ENCODE results near the gene GAS7.

Gene GAS7

GRCh38 chr17:9977180-9977575, 221.2 kb downstream of the GAS7 start:
- H3K9me3 ChIP-seq (ENCODE audit: control insufficient read depth, low read length), result no peaks in the 10 kb centered on the region
- H3K27ac ChIP-seq (ENCODE audit: low read depth, low read length, severe bottlenecking), result no peak overlapping the region
- peaks cover 16% of the 10 kb centered on the region for H3K4me1 ChIP-seq (ENCODE audit: control insufficient read depth, insufficient read depth, low read length, poor library complexity, severe bottlenecking)
- no peaks in the 10 kb centered on the region for H3K36me3 ChIP-seq (ENCODE audit: control insufficient read depth, insufficient read depth, low read length)
- no peak overlapping the region for H3K4me3 ChIP-seq (ENCODE audit: extremely low read depth, insufficient read depth, low read length, poor library complexity, severe bottlenecking)
- WGBS, 2 experiments (ENCODE audit: insufficient coverage in 2 of 2), result no CpG with 5 or more reads among the region's 3 CpGs

GRCh38 chr17:9976283-9977179, 221.9 kb downstream of the GAS7 start:
- Histone ChIP-seq H3K4me1 (ENCODE audit: control insufficient read depth, insufficient read depth, low read length, poor library complexity, severe bottlenecking) (peaks cover 22% of the 10 kb centered on the region), H3K27ac (ENCODE audit: low read depth, low read length, severe bottlenecking) (no peak overlapping the region), H3K36me3 (ENCODE audit: control insufficient read depth, insufficient read depth, low read length) (no peaks in the 10 kb centered on the region), H3K4me3 (ENCODE audit: extremely low read depth, insufficient read depth, low read length, poor library complexity, severe bottlenecking) (no peak overlapping the region), H3K9me3 (ENCODE audit: control insufficient read depth, low read length) (no peaks in the 10 kb centered on the region)
- WGBS, 2 experiments (ENCODE audit: insufficient coverage in 2 of 2), result 91 to 92% methylated on average over 4 to 6 of the region's 10 CpGs

- 89% methylated on average over 10 to 11 of the region's 16 CpGs for WGBS, 2 experiments (ENCODE audit: insufficient coverage in 2 of 2)
- Histone ChIP-seq H3K9me3 (ENCODE audit: control insufficient read depth, low read length) (no peaks in the 10 kb centered on the region), H3K27ac (ENCODE audit: low read depth, low read length, severe bottlenecking) (no peak overlapping the region), H3K4me3 (ENCODE audit: extremely low read depth, insufficient read depth, low read length, poor library complexity, severe bottlenecking) (no peak overlapping the region), H3K4me1 (ENCODE audit: control insufficient read depth, insufficient read depth, low read length, poor library complexity, severe bottlenecking) (peaks cover 27% of the 10 kb centered on the region), H3K36me3 (ENCODE audit: control insufficient read depth, insufficient read depth, low read length) (no peaks in the 10 kb centered on the region)
These were observed 223.7 kb downstream of the GAS7 start for GRCh38 chr17:9974448-9975381.

GRCh38 chr17:9973669-9974447, 224.5 kb downstream of the GAS7 start:
- WGBS, 2 experiments (ENCODE audit: insufficient coverage in 2 of 2), result 87 to 89% methylated on average over 10 to 11 of the region's 13 CpGs
- H3K9me3 ChIP-seq (ENCODE audit: control insufficient read depth, low read length), result no peaks in the 10 kb centered on the region
- no peaks in the 10 kb centered on the region for H3K36me3 ChIP-seq (ENCODE audit: control insufficient read depth, insufficient read depth, low read length)
- no peak overlapping the region for H3K27ac ChIP-seq (ENCODE audit: low read depth, low read length, severe bottlenecking)
- no peak overlapping the region for H3K4me3 ChIP-seq (ENCODE audit: extremely low read depth, insufficient read depth, low read length, poor library complexity, severe bottlenecking)
- H3K4me1 ChIP-seq (ENCODE audit: control insufficient read depth, insufficient read depth, low read length, poor library complexity, severe bottlenecking), result peaks cover 27% of the 10 kb centered on the region

- Histone ChIP-seq H3K9me3 (ENCODE audit: control insufficient read depth, low read length) (no peaks in the 10 kb centered on the region), H3K4me1 (ENCODE audit: control insufficient read depth, insufficient read depth, low read length, poor library complexity, severe bottlenecking) (peaks cover 27% of the 10 kb centered on the region), H3K36me3 (ENCODE audit: control insufficient read depth, insufficient read depth, low read length) (no peaks in the 10 kb centered on the region), H3K4me3 (ENCODE audit: extremely low read depth, insufficient read depth, low read length, poor library complexity, severe bottlenecking) (no peak overlapping the region), H3K27ac (ENCODE audit: low read depth, low read length, severe bottlenecking) (no peak overlapping the region)
- 74 to 100% methylated on average over 1 to 3 of the region's 4 CpGs for WGBS, 2 experiments (ENCODE audit: insufficient coverage in 2 of 2)
These were observed 226.4 kb downstream of the GAS7 start for GRCh38 chr17:9971991-9972390.

- no peaks in the 10 kb centered on the region for H3K36me3 ChIP-seq (ENCODE audit: control insufficient read depth, insufficient read depth, low read length)
- H3K4me3 ChIP-seq (ENCODE audit: extremely low read depth, insufficient read depth, low read length, poor library complexity, severe bottlenecking), result no peak overlapping the region
- H3K9me3 ChIP-seq (ENCODE audit: control insufficient read depth, low read length), result no peaks in the 10 kb centered on the region
- H3K4me1 ChIP-seq (ENCODE audit: control insufficient read depth, insufficient read depth, low read length, poor library complexity, severe bottlenecking), result peaks cover 25% of the 10 kb centered on the region
- WGBS, 2 experiments (ENCODE audit: insufficient coverage in 2 of 2), result 92 to 95% methylated on average over 8 to 11 of the region's 13 CpGs
- H3K27ac ChIP-seq (ENCODE audit: low read depth, low read length, severe bottlenecking), result no peak overlapping the region
These were observed 229.0 kb downstream of the GAS7 start for GRCh38 chr17:9969301-9969935.

GRCh38 chr17:9968881-9969280, 229.5 kb downstream of the GAS7 start:
- Histone ChIP-seq H3K4me1 (ENCODE audit: control insufficient read depth, insufficient read depth, low read length, poor library complexity, severe bottlenecking) (peaks cover 21% of the 10 kb centered on the region), H3K9me3 (ENCODE audit: control insufficient read depth, low read length) (no peaks in the 10 kb centered on the region), H3K36me3 (ENCODE audit: control insufficient read depth, insufficient read depth, low read length) (no peaks in the 10 kb centered on the region), H3K27ac (ENCODE audit: low read depth, low read length, severe bottlenecking) (no peak overlapping the region), H3K4me3 (ENCODE audit: extremely low read depth, insufficient read depth, low read length, poor library complexity, severe bottlenecking) (no peak overlapping the region)
- WGBS, 2 experiments (ENCODE audit: insufficient coverage in 2 of 2), result 93 to 98% methylated on average over 4 of the region's 5 CpGs

GRCh38 chr17:9968008-9968407, 230.4 kb downstream of the GAS7 start:
- H3K4me3 ChIP-seq (ENCODE audit: extremely low read depth, insufficient read depth, low read length, poor library complexity, severe bottlenecking), result no peak overlapping the region
- no peaks in the 10 kb centered on the region for H3K36me3 ChIP-seq (ENCODE audit: control insufficient read depth, insufficient read depth, low read length)
- H3K27ac ChIP-seq (ENCODE audit: low read depth, low read length, severe bottlenecking), result no peak overlapping the region
- H3K9me3 ChIP-seq (ENCODE audit: control insufficient read depth, low read length), result no peaks in the 10 kb centered on the region
- 69 to 91% methylated on average over 4 to 5 of the region's 5 CpGs for WGBS, 2 experiments (ENCODE audit: insufficient coverage in 2 of 2)
- H3K4me1 ChIP-seq (ENCODE audit: control insufficient read depth, insufficient read depth, low read length, poor library complexity, severe bottlenecking), result peaks cover 20% of the 10 kb centered on the region

GRCh38 chr17:9959377-9959981, 238.9 kb downstream of the GAS7 start:
- Histone ChIP-seq H3K9me3 (ENCODE audit: control insufficient read depth, low read length) (no peaks in the 10 kb centered on the region), H3K27ac (ENCODE audit: low read depth, low read length, severe bottlenecking) (no peak overlapping the region), H3K36me3 (ENCODE audit: control insufficient read depth, insufficient read depth, low read length) (no peaks in the 10 kb centered on the region), H3K4me1 (ENCODE audit: control insufficient read depth, insufficient read depth, low read length, poor library complexity, severe bottlenecking) (peaks cover 6% of the 10 kb centered on the region), H3K4me3 (ENCODE audit: extremely low read depth, insufficient read depth, low read length, poor library complexity, severe bottlenecking) (no peak overlapping the region)
- 15 to 19% methylated on average over 14 to 15 of the region's 22 CpGs for WGBS, 2 experiments (ENCODE audit: insufficient coverage in 2 of 2)
